ENCODE results near the gene TUB.

TUB gene

GRCh38 chr11:8092587-8093424 is 11.8 kb downstream of the TUB start:
- DNase-seq = peak; percentile 34 to 63

- no peak for DNase-seq
Observed at GRCh38 chr11:8093931-8094575, 13.0 kb downstream of the TUB start.

- DNase-seq = no peak
Observed at GRCh38 chr11:8094656-8095055, 13.6 kb downstream of the TUB start.

GRCh38 chr11:8095371-8095770 is 14.4 kb downstream of the TUB start:
- DNase-seq = no peak

DNA sequence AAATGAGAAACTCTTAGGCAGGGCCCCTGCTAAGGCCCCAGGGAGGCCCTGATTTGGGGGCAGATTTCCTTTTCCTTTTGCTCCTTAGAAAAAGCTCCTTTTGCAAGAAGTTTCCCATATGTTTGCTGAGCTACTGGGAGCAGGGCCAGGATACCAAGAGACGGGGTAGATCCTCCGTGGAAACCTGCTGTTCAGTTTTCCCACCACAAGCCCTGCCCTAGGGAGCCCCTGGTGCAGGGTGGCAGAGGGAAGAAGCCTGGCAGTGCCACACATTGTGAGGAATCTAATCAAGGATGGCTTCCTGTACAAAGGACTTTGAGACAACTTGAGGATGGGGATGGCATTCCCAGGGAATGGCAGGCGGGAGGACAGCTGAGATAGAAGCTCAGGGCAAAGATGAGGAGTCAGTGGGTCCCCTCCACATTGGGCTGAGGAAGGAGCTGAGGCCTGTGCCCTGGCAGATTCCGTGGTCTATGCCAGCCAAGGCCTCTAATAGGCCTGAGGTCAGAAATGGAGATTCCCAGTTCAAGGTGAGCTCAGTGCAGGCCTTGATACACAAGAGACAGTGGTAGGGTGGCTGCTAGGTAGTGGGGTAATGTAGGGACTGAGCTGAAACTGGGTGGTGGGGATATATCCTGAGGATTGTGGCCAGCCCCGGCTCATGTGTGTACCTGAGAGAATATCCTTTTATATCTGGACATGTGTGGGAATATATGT is 15.0 kb downstream of the TUB start:
- DNase-seq = no peak

GRCh38 chr11:8096575-8096974 is 15.6 kb downstream of the TUB start:
- DNase-seq = no peak

GRCh38 chr11:8097062-8097461 is 16.1 kb downstream of the TUB start:
- DNase-seq = no peak

DNA sequence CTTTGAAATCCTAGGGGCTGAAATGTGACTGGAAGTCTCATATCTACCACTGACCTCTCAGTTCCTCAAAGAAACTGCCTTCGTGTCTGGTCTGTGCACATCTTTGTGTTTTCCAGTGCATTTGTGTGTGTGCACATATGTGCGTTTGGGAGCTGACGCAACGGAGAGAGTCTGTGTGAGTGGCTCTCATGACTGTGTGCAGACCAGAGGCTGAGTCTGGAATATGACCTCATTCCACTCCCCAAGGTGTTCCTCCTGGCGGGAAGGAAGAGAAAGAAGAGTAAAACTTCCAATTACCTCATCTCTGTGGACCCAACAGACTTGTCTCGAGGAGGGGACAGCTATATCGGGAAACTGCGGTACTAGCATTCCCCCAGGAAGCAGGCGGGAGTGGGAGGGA is 16.5 kb downstream of the TUB start:
- DNase-seq = no peak

DNA sequence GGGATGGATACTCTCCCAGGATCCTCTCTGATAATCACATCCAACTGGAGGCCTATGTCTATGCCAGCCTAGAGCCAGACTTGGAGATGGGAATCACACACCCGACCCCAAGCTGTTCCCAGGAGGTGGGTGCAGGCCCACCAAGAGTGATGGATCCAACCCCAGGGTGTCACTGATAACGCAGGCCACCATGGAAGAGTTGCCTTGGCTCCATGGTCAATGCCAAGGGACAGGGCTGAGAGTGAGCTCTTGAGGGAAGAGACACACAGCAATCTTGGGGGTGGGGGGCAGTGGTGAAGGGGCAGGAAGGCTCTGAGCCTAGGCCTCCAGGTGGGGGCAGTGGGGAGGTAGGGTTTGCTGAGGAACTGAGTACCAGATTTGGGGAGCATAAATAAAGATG is 16.9 kb downstream of the TUB start:
- DNase-seq = no peak

DNA sequence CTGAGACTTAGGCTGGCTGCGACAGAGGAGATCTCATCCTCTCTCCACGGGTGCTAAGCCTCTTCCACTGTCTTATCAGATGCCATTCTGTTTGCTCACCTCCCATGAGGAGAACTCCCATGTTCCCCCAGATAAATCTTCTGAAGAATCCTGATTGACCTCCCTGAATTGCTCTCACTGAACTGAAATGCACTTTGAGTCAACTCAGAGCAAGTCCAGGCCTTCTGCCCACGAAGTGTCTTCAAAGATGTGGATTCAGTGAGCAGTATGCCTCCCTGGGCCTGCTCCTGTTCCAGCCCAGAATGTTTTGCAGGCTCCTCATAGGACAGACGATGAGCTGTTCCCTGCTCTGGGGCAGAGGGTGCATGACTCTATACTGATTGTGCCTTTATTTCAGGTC is 17.4 kb downstream of the TUB start:
- DNase-seq = no peak

DNA sequence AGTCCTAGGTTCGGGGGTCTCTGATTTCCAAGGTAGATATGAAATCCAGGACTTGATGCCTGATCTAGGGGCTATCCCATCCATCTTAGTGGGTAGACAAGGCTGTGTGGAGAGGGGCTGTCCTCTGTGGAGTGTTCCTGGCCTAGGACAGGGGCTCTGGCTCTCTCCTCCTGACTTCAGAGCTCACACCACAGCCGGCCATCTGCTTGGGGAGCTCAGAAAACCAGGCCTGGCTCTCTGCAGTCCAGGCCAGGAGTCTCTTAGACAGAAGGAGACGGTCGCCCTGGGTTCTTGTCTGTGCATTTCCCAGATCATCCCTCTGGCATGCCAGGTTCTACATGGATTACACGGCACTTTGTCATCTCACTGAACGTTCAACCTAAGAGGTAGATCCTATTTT is 17.9 kb downstream of the TUB start:
- no peak for DNase-seq

- DNase-seq = peak; percentile 10 to 67
Observed at GRCh38 chr11:8099291-8099899, 18.4 kb downstream of the TUB start.

GRCh38 chr11:8100158-8100557 is 19.1 kb downstream of the TUB start:
- no peak for DNase-seq

DNA sequence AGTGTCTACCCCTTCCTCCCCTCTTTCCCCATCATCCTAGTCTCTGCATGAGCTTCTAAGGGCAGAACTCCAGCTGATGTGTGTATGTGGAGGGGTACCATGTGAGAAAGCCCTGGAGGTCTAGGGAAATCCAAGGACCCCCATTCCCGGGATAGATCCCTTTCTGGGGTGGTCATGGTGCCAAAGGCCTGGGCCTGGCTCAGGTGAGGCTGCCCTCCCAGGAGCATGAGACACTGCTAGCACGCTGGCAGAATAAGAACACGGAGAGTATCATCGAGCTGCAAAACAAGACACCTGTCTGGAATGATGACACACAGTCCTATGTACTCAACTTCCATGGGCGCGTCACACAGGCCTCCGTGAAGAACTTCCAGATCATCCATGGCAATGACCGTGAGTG is 19.6 kb downstream of the TUB start:
- no peak for DNase-seq

DNA sequence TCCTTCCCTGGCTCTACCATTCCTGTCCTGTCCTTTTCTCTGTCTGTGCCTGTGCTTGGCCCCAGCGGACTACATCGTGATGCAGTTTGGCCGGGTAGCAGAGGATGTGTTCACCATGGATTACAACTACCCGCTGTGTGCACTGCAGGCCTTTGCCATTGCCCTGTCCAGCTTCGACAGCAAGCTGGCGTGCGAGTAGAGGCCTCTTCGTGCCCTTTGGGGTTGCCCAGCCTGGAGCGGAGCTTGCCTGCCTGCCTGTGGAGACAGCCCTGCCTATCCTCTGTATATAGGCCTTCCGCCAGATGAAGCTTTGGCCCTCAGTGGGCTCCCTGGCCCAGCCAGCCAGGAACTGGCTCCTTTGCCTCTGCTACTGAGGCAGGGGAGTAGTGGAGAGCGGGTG is 20.4 kb downstream of the TUB start:
- no peak for DNase-seq

- DNase-seq = no peak
Observed at GRCh38 chr11:8102296-8102915, 21.4 kb downstream of the TUB start.

GRCh38 chr11:8102965-8103364 is 22.0 kb downstream of the TUB start:
- DNase-seq = no peak

DNA sequence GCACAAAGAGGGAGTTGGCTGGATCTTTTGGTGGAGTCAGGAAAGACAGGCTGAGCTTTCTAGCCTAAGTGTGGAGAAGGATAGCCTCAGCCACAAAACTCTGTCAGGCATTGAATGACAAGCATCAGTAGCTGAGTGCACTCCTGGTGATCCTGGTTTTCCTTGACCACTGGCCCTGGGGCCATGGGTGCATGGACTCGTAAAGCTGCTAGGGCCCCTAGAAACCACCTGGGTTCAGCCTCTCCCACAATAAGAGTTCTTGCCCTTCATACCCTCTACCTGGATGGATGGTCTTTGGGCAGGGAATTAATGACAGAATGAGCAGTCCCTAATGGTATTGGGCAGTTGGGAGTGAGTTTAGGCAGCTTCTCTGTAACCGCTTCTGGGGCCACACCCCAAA is 22.9 kb downstream of the TUB start:
- DNase-seq = no peak

GRCh38 chr11:8105133-8105532 is 24.1 kb downstream of the TUB start:
- no peak for DNase-seq

GRCh38 chr11:8105666-8106065 is 24.7 kb downstream of the TUB start:
- DNase-seq = no peak

DNA sequence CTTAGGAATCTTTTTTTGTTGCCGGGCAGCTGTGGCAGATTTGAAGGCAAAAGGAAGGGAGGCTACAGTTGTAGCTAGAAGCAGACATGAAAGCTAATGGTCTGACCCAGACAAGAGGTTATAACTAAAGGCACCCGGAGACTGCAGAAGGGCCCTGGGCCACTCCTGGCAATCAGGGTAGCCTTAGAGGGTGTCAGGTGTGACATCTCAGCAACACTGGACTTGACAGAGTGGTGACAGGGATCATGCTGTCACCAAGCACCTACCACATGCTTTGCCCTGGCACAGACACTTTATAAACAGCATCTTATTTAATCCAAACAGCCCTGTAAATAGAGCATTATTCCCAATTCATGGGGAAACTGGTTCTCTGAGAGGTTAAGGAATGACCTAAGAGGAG is 25.7 kb downstream of the TUB start:
- DNase-seq = no peak

- no peak for DNase-seq
Observed at GRCh38 chr11:8107642-8108041, 26.6 kb downstream of the TUB start.

- no peak for DNase-seq
Observed at GRCh38 chr11:8108421-8108820, 27.4 kb downstream of the TUB start.
